ENCODE measurements around the gene UGT1A8. TPM values are rescaled to one million over a fixed set of nuclear protein-coding genes. Genes with fewer than 3 reads are reported as not detected.
"Not testable (repeated sequence)": the region's sequence is repeated elsewhere in the genome, so short reads cannot be mapped to it uniquely, and the experiment has no call there.

UGT1A8 gene
- total RNA-seq, 5 donors from 2014 or later (not counting 1 experiment from before 2014, with no cell fraction given): not detected

- Histone ChIP-seq H3K27ac (ENCODE audit: low read length) (no peak overlapping the region), H3K27me3 (replicated peaks in 1 of 2; ENCODE audit: control insufficient read depth in 2 of 2, extremely low read depth in 1 of 2, insufficient read depth in 2 of 2, low read length in 1 of 2) (peaks cover 0 to 17% of the 10 kb centered on the region in 2 experiments), H3K4me1 (ENCODE audit: control insufficient read depth in 1 of 2, extremely low read depth in 1 of 2, insufficient read depth in 2 of 2, low read length in 2 of 2) (no peaks in the 10 kb centered on the region), H3K4me3 (ENCODE audit: control insufficient read depth in 1 of 2, extremely low read depth in 1 of 2, low read length in 1 of 2) (no peak overlapping the region), H3K9me3 (no peaks in the 10 kb centered on the region), H3K36me3 (ENCODE audit: control insufficient read depth in 2 of 2, extremely low read depth in 1 of 2, insufficient read depth in 1 of 2, low read length in 1 of 2) (no peaks in the 10 kb centered on the region)
- WGBS (ENCODE audit: insufficient coverage): 60% methylated on average over 2 of the region's 2 CpGs
- ChIA-PET POLR2A (no interaction called here), CTCF (no interaction called here)
- no peak for DNase-seq
- H3K9me3 Mint-ChIP-seq: no peaks in the 10 kb centered on the region
- no peaks in the 10 kb centered on the region for H3K4me1 Mint-ChIP-seq
- H3K36me3 Mint-ChIP-seq: no peaks in the 10 kb centered on the region
- H3K4me3 Mint-ChIP-seq: no peak overlapping the region
- H3K27ac Mint-ChIP-seq: no peak overlapping the region
- no peak for ATAC-seq (replicated peaks in 1 of 4)
- H3K27me3 Mint-ChIP-seq: peaks cover 28 to 33% of the 10 kb centered on the region in 2 donors
Observed at GRCh38 chr2:233740870-233741269, 123.4 kb downstream of the UGT1A8 start.

- WGBS (ENCODE audit: insufficient coverage): 91% methylated on average over 40 of the region's 46 CpGs
- Mint-ChIP-seq H3K27ac (no peak overlapping the region), H3K27me3 (peaks cover 33 to 34% of the 10 kb centered on the region in 2 donors), H3K9me3 (no peaks in the 10 kb centered on the region), H3K4me1 (no peaks in the 10 kb centered on the region), H3K4me3 (no peak overlapping the region), H3K36me3 (no peaks in the 10 kb centered on the region)
- Histone ChIP-seq H3K36me3 (ENCODE audit: control insufficient read depth in 2 of 2, extremely low read depth in 1 of 2, insufficient read depth in 1 of 2, low read length in 1 of 2) (no peaks in the 10 kb centered on the region), H3K9me3 (no peaks in the 10 kb centered on the region), H3K4me1 (ENCODE audit: control insufficient read depth in 1 of 2, extremely low read depth in 1 of 2, insufficient read depth in 2 of 2, low read length in 2 of 2) (no peaks in the 10 kb centered on the region), H3K27ac (ENCODE audit: low read length) (no peak overlapping the region), H3K27me3 (replicated peaks in 1 of 2; ENCODE audit: control insufficient read depth in 2 of 2, extremely low read depth in 1 of 2, insufficient read depth in 2 of 2, low read length in 1 of 2) (peaks cover 0 to 18% of the 10 kb centered on the region in 2 experiments), H3K4me3 (ENCODE audit: control insufficient read depth in 1 of 2, extremely low read depth in 1 of 2, low read length in 1 of 2) (no peak overlapping the region)
- ChIA-PET POLR2A (no interaction called here), CTCF (no interaction called here)
- no peak for DNase-seq
- ATAC-seq (replicated peaks in 1 of 4): no peak
Observed at GRCh38 chr2:233743464-233744259, 126.2 kb downstream of the UGT1A8 start.

- Mint-ChIP-seq H3K36me3 (no peaks in the 10 kb centered on the region), H3K9me3 (peaks cover 3 to 8% (median 7%) of the 10 kb centered on the region in 3 donors), H3K27ac (no peak overlapping the region), H3K4me3 (no peak overlapping the region), H3K27me3 (peaks cover 33 to 38% of the 10 kb centered on the region in 2 donors), H3K4me1 (no peaks in the 10 kb centered on the region)
- Histone ChIP-seq H3K27me3 (replicated peaks in 1 of 2; ENCODE audit: control insufficient read depth in 2 of 2, extremely low read depth in 1 of 2, insufficient read depth in 2 of 2, low read length in 1 of 2) (peaks cover 0 to 18% of the 10 kb centered on the region in 2 experiments), H3K36me3 (ENCODE audit: control insufficient read depth in 2 of 2, extremely low read depth in 1 of 2, insufficient read depth in 1 of 2, low read length in 1 of 2) (no peaks in the 10 kb centered on the region), H3K4me3 (ENCODE audit: control insufficient read depth in 1 of 2, extremely low read depth in 1 of 2, low read length in 1 of 2) (no peak overlapping the region), H3K9me3 (no peaks in the 10 kb centered on the region), H3K27ac (ENCODE audit: low read length) (no peak overlapping the region), H3K4me1 (ENCODE audit: control insufficient read depth in 1 of 2, extremely low read depth in 1 of 2, insufficient read depth in 2 of 2, low read length in 2 of 2) (no peaks in the 10 kb centered on the region)
- DNase-seq (no peak), ATAC-seq (replicated peaks in 1 of 4) (no peak)
- CTCF ChIA-PET: no interaction called here
- POLR2A ChIA-PET: no interaction called here
- 79% methylated on average over 2 of the region's 5 CpGs for WGBS (ENCODE audit: insufficient coverage)
Observed at GRCh38 chr2:233745073-233745755, 127.8 kb downstream of the UGT1A8 start.

DNA sequence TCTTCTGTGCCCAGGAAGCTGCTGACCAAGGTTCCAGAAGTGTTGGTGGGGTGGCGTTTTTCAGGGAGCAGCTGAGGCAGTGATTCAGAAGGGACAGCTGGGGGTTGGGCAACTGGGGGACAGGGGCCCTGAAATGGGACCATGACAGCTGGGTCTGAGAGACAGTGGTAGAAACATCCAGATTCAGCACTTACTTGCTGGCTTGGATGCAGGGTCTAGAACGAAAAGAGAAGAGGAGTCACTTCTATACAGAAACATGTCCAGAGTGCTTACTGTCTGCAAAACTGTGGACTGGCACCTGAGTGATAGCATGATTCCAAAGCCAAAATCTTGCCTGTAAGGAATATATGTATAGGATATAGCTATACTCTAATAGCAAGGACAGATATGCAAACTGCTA, 128.4 kb downstream of the UGT1A8 start:
- H3K4me3 Mint-ChIP-seq; ATAC-seq (replicated peaks in 1 of 4); DNase-seq; H3K9me3 Mint-ChIP-seq; H3K36me3 ChIP-seq (ENCODE audit: control insufficient read depth in 2 of 2, extremely low read depth in 1 of 2, insufficient read depth in 1 of 2, low read length in 1 of 2); POLR2A ChIA-PET; H3K9me3 ChIP-seq; H3K4me3 ChIP-seq (ENCODE audit: control insufficient read depth in 1 of 2, extremely low read depth in 1 of 2, low read length in 1 of 2); H3K36me3 Mint-ChIP-seq; H3K27ac Mint-ChIP-seq; CTCF ChIA-PET; H3K4me1 Mint-ChIP-seq; H3K4me1 ChIP-seq (ENCODE audit: control insufficient read depth in 1 of 2, extremely low read depth in 1 of 2, insufficient read depth in 2 of 2, low read length in 2 of 2); H3K27ac ChIP-seq (ENCODE audit: low read length): not testable (repeated sequence)
- WGBS (ENCODE audit: insufficient coverage): no CpG with 5 or more reads among the region's 2 CpGs
- peaks cover 0 to 22% of the 10 kb centered on the region in 2 experiments for H3K27me3 ChIP-seq (replicated peaks in 1 of 2; ENCODE audit: control insufficient read depth in 2 of 2, extremely low read depth in 1 of 2, insufficient read depth in 2 of 2, low read length in 1 of 2)
- peaks cover 33 to 37% of the 10 kb centered on the region in 2 donors for H3K27me3 Mint-ChIP-seq

DNA sequence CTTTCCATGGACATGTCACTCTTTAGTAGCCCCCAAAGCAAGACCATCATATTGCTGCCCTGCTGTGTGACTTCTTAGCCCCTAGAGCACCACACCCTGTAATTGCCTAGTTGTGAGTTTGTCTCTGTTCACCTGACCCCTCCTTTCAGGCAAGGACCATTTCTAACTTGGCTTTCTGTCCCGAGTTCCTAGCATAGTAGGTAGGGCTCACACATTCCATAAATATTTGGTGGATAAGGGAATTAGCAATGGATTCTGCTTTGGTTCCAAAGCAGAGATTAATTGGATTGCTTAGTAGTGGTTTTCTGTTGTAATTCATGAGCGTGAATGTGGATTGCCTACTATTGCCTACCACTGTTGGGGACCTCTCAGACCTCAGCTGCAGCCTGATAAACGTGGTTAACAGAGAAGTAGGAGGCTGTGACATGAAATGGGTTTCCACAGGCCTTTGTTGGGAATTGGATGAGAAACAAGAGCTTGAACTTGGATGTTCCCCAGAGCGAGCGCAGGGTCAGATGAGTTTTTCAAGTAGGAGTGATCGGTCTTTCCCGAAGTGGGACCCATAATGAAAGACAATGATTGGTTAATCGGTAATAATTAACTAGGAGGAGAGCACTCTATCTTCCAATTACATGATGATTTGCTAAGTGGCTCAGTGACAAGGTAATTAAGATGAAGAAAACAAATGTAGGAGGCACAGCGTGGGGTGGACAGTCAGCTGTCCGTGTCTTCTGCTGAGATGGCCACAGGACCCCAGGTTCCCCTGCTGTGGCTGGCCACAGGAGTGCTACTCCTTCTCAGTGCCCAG, 129.2 kb downstream of the UGT1A8 start:
- ChIA-PET CTCF (no interaction called here), POLR2A (no interaction called here)
- peaks cover 0 to 22% of the 10 kb centered on the region in 2 experiments for H3K27me3 ChIP-seq (replicated peaks in 1 of 2; ENCODE audit: control insufficient read depth in 2 of 2, extremely low read depth in 1 of 2, insufficient read depth in 2 of 2, low read length in 1 of 2)
- Mint-ChIP-seq H3K4me1 (no peaks in the 10 kb centered on the region), H3K9me3 (peaks cover 6 to 17% (median 8%) of the 10 kb centered on the region in 3 donors), H3K36me3 (no peaks in the 10 kb centered on the region), H3K4me3 (no peak overlapping the region), H3K27ac (no peak overlapping the region), H3K27me3 (peaks cover 35 to 41% of the 10 kb centered on the region in 2 donors)
- H3K36me3 ChIP-seq (ENCODE audit: control insufficient read depth in 2 of 2, extremely low read depth in 1 of 2, insufficient read depth in 1 of 2, low read length in 1 of 2): no peaks in the 10 kb centered on the region
- DNase-seq (no peak), ATAC-seq (replicated peaks in 1 of 4) (no peak)
- no peaks in the 10 kb centered on the region for H3K4me1 ChIP-seq (ENCODE audit: control insufficient read depth in 1 of 2, extremely low read depth in 1 of 2, insufficient read depth in 2 of 2, low read length in 2 of 2)
- 60% methylated on average over 4 of the region's 10 CpGs for WGBS (ENCODE audit: insufficient coverage)
- no peak overlapping the region for H3K27ac ChIP-seq (ENCODE audit: low read length)
- no peak overlapping the region for H3K4me3 ChIP-seq (ENCODE audit: control insufficient read depth in 1 of 2, extremely low read depth in 1 of 2, low read length in 1 of 2)
- no peaks in the 10 kb centered on the region for H3K9me3 ChIP-seq

DNA sequence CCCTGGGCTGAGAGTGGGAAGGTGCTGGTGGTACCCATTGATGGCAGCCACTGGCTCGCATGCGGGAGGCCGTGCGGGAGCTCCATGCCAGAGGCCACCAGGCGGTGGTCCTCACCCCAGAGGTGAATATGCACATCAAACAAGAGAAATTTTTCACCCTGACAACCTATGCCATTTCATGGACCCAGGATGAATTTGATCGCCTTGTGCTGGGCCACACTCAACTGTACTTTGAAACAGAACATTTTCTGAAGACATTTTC, 129.8 kb downstream of the UGT1A8 start:
- Mint-ChIP-seq H3K9me3 (peaks cover 7 to 19% (median 8%) of the 10 kb centered on the region in 3 donors), H3K36me3 (no peaks in the 10 kb centered on the region), H3K27me3 (peaks cover 37 to 41% of the 10 kb centered on the region in 2 donors), H3K4me3 (no peak overlapping the region), H3K4me1 (no peaks in the 10 kb centered on the region), H3K27ac (no peak overlapping the region)
- H3K27ac ChIP-seq (ENCODE audit: low read length): no peak overlapping the region
- H3K36me3 ChIP-seq (ENCODE audit: control insufficient read depth in 2 of 2, extremely low read depth in 1 of 2, insufficient read depth in 1 of 2, low read length in 1 of 2): no peaks in the 10 kb centered on the region
- CTCF ChIA-PET: no interaction called here
- DNase-seq (no peak), ATAC-seq (replicated peaks in 1 of 4) (no peak)
- no peak overlapping the region for H3K4me3 ChIP-seq (ENCODE audit: control insufficient read depth in 1 of 2, extremely low read depth in 1 of 2, low read length in 1 of 2)
- no peaks in the 10 kb centered on the region for H3K4me1 ChIP-seq (ENCODE audit: control insufficient read depth in 1 of 2, extremely low read depth in 1 of 2, insufficient read depth in 2 of 2, low read length in 2 of 2)
- no peaks in the 10 kb centered on the region for H3K9me3 ChIP-seq
- WGBS (ENCODE audit: insufficient coverage): 100% methylated on average over 1 of the region's 6 CpGs
- peaks cover 0 to 20% of the 10 kb centered on the region in 2 experiments for H3K27me3 ChIP-seq (replicated peaks in 1 of 2; ENCODE audit: control insufficient read depth in 2 of 2, extremely low read depth in 1 of 2, insufficient read depth in 2 of 2, low read length in 1 of 2)
- POLR2A ChIA-PET: no interaction called here

Measured in T-cell (primary cell).